Germinal center (tissue), 1 donor: ENCODE data around the gene CDH4.
"Not testable (repeated sequence)": the region's sequence is repeated elsewhere in the genome, so short reads cannot be mapped to it uniquely, and the experiment has no call there.

Source experiments
- DNase-seq: peaks from one replicate; pipeline ENCODE4 v3.0.0; 2012; ENCODE audit warnings: mixed read lengths, low spot score

The CDH4 gene

GRCh38 chr20:61253640-61254511 is 1.8 kb downstream of the CDH4 start:
- no peak for DNase-seq

GRCh38 chr20:61254881-61255626 is 3.0 kb downstream of the CDH4 start:
- no peak for DNase-seq

- DNase-seq = no peak
These were observed 4.3 kb downstream of the CDH4 start for GRCh38 chr20:61256365-61256764.

DNA sequence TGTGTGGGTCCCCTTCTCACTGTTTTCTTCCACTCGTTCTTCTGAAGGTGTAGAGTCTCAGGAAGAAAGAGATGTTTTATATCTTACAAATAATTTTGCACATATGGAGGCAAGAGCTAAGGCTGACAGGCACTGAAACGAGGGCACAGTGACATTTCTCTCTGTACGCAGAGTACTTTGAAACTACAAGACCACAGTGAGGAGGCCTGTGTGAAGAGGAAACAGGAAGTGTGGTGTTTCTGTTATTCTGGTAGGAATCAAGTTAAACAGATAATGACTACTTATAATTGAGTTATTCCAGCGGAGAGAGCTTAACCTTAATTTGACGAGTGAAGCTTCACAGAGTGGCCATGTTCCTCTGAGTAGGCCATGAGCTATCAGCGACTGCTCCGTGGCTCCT is 4.8 kb downstream of the CDH4 start:
- no peak for DNase-seq

DNA sequence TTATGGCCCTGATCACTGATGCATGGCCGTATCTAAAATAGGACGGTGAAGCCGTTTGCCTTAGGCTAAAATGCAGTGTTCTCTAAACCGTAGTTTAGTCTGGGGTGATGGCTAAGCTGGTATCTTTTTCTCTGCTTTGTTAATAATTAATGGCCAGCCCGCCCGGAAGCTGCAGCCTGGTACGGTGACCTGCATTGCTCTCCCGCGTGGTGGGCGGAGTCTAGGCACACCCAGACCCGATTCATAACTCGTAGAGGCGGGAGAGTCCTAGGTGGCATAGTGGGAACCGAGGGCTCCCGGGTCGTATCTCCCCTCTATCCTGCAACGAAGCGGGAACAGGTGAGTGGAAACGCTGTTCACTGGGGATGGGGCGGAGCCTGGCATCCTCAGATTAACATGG is 5.5 kb downstream of the CDH4 start:
- no peak for DNase-seq

DNA sequence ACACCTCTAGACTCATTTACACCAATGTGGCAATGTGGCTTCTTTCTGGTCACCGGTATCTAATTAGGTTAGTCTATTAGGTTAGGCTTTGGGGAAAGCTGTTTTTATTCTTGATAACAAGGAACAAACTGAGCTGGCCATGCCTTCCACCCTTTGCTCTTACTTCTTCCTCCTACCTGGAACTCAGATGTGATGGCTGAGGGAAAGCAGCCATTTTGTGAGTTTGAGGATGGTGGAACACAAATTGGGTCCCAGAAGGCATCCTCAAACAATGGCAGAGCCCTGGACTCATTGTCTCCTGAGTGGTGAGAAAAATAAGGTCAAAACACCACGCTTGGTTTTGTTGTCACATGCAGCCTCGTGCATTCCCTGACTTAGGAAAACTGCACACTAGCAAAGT is 7.7 kb downstream of the CDH4 start:
- DNase-seq = no peak

DNA sequence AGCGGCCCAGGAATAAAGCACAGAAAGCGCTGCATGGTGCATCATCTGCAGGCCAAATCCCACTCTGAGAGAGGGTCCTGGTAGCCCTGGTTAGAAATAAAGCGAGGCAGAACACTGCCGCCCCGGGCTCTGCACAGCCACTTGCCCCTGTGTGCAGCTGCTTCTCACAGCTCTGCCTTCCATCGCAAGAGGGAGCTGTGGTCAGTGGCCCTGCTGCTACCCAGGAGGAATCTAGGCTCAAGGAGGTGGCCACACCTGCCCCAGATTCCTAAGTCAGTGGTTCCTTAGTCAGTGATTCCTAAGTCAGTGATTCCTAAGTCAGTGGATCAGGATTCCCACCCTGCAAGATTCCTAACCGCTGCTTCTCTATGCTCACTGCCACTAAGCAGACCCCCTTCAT is 8.8 kb downstream of the CDH4 start:
- no peak for DNase-seq

- DNase-seq = no peak
These were observed 10.0 kb downstream of the CDH4 start for GRCh38 chr20:61262036-61262435.

- no peak for DNase-seq
These were observed 10.5 kb downstream of the CDH4 start for GRCh38 chr20:61262514-61262913.

DNA sequence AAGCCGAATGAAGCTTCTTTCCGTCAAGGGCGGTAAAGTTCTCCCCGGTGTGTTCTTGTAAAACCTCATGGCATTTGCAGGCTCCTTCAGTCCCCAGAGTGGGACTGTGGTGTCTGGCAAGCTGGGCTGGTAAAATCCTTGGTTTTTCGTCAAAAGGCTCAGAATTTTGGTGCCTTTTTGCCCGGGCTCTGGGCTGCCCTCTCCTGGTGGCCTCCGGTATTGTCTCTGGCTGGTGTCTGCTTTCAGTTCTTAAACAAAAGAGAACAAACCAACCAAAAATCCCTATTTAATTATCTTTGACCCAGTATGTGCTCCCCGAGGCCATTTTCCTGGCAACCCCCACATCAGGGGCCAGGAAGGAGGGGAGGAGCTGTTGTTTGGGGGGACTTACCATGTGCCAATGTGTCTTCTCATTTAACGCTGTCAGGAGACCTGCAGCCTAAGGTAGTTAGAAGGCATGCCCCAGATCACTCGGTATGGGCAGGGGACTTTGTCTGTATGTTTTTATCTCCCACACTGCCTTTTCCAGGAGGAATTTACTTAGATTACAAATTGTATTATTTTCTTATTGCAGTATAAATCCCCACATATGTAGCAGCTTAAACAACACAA is 11.1 kb downstream of the CDH4 start:
- no peak for DNase-seq

DNA sequence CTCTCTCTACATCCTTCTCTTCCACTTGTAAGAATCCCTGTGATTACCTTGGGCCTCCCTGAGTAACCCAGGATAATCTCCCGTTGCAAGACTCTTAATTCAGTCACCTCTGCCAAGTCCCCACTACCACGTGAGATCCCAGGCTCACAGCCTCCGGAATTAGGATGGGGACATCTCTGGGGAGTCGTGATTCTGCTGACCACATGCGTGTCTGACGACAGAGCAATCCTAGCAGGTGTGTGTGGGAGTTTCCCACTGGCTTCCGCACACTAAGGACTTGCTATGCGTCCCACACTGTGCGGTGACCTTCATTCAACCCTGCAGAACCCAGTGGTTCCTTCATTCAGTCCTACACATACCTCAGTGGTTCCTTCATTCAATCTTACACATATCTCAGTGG is 11.9 kb downstream of the CDH4 start:
- no peak for DNase-seq

DNA sequence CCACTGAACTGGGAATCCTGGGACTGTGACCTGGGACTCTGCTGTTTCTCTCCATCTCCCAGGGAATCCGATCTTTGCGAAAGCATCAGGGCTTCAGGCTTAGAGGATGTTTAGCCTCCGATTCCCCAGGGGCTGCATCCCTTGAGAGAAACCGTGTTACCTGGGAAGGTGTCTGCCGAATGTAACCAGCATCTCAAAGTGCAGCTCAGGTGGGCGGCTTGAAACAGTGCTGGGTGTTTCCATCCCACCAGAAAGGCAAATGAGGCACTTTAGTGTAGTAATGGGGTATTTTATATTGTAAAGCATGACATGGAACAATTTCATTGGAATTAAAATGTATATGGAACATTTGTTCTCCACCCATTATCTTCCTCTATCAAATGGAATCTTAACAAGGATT is 15.2 kb downstream of the CDH4 start:
- DNase-seq = no peak

GRCh38 chr20:61268024-61268423 is 16.0 kb downstream of the CDH4 start:
- no peak for DNase-seq

DNA sequence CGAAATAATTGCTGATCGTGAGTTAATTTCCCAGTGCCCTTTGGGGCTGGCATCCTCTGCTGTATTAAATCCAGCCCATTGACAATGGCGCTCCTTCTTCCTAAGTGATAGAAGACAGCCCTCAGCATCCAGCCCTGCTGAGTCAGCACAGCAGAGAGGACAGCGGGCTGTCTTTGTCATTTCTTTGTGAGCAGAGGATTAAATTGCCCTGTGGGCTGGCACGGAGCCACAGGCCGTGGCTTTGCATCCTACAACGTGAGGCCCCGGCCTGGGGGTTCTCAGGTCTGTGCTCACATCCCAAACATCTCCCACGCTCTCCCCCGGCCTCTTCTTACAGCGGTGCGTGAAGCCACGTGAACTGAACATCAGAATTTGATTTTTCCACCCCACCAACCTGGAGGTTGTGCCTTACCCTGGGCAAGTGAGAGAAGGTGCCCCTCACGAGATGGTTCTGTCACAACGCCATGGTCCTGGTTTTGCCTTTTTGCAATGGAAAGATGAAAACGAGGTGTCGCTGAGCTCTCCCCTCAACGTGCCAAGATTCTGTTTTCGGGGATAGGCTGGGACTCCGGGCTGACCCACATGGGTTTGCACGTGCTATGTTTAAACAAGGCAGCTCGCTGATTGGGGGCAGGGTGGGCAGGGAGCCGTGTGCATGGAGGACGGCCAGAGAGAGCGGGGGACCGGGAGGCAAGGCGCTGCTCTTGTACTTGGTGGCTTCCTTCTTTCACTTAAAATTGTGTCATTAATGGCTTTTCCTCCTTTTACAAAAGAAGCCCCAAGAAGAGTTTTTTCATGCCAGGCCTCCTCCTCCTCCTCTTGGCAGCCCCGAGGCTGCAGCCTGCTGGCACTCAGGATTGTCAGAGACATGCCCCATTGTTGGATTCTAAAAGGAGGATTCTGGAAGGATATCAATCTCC is 19.5 kb downstream of the CDH4 start:
- no peak for DNase-seq

GRCh38 chr20:61273024-61273423 is 21.0 kb downstream of the CDH4 start:
- not testable (repeated sequence) for DNase-seq

DNA sequence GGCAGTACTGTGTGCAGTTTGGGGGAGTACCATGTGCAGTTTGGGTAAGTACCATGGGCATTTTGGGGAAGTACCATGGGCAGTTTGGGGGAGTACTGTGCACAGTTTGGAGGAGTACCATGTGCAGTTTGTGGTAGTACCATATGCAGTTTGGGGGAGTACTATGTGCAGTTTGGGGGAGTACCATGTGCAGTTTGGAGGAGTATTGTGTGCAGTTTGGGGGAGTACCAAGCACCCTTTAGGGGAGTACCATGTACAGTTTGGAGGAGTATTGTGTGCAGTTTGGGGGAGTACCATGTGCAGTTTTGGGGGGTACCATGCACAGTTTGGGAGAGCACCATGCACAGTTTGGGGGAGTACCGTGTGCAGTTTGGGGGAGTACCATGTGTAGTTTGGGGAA is 21.6 kb downstream of the CDH4 start:
- not testable (repeated sequence) for DNase-seq

DNA sequence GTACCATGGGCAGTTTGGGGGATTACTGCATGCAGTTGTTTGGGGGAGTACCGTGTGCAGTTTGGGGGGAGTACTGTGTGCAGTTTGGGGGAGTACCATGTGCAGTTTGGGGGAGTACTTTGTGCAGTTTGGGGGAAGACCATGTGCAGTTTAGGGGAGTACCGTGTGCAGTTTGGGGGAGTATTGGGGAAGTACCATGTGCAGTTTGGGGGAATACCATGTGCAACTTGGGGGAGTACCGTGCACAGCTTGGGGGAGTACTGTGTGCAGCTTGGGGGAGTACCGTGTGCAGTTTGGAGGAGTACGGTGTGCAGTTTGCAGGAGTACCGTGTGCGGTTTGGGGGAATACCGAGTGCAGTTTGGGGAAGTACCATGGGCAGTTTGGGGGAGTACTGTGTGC is 22.3 kb downstream of the CDH4 start:
- no peak for DNase-seq

GRCh38 chr20:61278296-61278695 is 26.2 kb downstream of the CDH4 start:
- DNase-seq = no peak

GRCh38 chr20:61279621-61280150 is 27.6 kb downstream of the CDH4 start:
- DNase-seq = no peak

DNA sequence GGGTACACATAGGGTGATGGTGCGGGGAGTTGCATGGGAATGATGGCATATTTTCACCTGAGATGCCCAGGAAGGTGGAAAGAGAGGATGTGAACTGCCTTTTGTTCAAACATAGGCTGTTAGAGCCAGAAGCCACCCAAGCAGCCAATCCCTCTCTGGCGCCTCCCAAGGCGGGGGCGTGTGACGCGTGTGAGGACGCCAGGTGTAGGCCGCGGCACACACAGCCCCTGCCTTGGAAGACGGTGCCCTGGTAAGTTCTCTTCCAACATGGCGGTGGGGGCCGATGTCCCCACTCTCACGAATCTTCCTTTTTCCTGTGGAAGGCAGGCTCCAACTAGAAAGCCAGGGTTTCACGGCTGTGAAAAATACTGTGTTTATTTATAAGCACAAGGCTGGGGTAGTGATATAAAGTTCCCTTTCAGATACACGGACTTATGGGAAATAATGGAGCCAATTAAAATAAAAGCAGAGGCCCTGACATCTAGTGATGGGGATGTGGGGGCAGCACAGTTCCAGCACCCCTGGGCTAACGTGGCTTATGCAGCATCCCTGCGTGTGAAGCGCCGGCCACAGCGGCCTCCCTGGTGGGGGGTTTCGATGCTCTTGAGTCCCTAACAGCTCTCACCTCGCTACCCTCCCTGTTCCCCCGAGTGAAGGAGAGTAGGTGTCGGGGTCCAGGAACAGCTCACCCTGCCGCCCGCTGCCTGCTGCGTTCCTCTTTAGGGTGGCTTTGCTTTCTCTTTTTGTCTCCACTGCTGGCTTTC is 28.3 kb downstream of the CDH4 start:
- DNase-seq = no peak

DNA sequence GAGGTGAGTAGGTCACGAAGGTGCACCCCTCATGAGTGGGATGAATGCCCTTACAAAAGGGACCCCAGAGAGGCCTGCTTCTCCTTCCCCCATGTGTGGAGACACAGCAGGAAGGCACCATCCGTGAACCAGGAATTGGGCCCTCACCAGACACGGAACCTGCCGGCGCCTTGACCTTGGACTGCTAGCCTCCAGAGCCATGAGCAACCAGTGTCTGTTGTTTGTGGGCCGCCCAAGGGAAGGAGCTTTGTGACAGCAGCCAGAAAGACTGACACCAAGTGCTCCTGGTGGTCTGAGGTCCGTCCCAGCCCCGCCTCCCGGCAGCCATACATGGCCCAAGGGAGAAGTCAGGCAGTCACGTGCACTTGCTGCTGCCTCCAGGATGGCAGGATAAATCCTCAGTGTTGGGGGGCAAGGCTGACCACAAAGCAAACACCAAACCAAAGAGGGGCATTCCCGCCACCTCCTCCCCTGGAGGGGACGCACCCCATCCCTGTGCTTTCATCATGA is 29.3 kb downstream of the CDH4 start:
- DNase-seq = no peak
